SK-N-DZ (cell line): Measurements from ENCODE around the gene TPRX2.
"Not testable (repeated sequence)": the region's sequence is repeated elsewhere in the genome, so short reads cannot be mapped to it uniquely, and the experiment has no call there.

Experiments
- DNase-seq: peaks from one replicate; pipeline ENCODE4 v3.0.0-alpha.2; 2015; ENCODE audit warnings: low spot score

TPRX2 gene

DNA sequence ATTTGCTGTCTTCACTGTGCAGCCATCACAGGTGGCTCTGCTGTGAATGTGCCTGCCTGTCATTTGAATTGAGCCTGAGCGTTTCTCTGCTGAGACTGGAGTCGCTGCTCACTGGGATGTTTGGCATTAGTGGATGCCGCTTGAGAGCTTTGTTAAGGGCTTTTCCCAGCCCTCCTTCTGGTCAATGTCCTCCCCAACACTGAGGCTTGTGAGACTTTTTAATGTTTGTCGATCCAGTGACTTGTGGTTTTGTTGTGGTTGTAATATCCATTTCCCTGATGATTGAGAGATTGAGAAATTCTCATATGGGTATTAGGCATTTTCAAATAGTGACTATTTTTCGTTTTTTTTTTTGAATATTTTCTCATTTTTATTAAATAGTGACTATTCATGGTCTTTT lies 2.6 kb downstream of the TPRX2 start:
- DNase-seq = no peak

DNA sequence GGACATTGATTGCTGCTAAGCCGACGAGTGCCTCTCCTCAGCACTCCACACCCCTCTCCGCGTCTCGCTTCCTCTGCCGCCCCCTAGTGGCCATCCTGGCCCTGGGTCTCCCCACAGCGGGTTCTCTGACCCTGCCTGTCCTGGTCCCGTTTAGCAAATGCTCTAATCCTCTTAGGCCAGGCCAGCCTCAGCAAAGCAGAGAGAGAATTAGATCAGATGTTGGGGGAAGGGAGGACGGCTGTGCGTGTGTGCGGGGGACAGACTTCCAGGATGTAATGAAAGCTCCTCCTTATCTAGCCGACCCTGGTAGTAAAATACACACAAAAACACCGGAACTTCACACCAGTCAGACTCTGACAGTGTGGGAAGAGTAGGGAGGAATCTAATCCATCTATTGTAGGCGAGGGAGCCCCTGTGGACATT lies 4.5 kb downstream of the TPRX2 start:
- peak; percentile 66 for DNase-seq

DNA sequence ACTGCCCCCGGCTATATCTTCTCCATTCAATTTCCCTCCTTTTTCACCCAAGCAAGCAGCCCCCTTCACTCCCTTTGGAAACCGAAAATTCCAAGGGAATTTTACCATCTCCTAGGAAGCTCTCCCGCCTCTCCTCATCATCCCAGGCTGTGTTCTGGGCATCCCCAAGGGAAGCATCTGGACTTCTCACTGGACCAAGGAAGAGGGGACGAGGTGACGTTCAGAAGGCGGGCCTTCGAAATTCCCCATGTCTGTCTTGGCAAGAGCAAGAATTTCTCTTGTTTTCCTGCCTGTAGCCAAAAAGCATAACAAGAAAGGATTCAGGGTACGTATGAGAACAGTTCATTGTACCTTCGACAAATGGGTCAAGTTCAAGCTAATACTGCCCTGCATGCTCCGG lies 6.1 kb downstream of the TPRX2 start:
- DNase-seq = no peak

DNA sequence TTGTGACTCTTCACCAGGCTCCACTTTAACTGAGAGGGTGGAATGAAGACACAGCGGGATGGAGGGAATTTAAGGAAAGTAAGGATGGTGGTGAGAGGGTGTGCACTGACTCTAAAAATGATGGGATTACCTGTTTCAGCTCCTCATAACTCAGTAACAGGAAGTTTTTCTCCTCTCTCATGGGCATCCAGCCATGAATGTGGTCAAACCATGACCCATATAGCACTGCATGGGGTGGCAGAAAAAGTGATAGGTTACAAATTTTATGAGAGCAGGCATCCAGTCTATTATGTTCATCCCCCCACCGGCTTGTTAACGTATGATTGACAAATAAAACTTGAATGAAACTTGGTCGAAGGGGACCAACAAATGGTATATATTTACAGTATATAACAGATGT lies 19.9 kb downstream of the TPRX2 start:
- no peak for DNase-seq

DNA sequence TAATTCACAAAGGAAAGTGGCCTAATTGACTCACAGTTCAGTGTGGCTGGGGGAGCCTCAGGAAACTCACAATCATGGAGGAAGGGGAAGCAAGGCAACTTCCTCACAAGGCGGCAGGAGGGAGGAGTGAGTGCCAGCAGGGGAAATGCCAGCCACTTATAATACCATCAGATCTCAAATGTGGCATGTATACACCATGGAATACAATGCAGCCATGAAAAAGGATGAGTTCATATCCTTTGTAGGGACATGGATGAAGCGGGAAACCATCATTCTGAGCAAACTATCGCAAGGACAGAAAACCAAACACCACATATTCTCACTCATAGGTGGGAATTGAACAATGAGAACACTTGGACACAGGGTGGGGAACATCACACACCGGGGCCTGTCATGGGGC lies 20.4 kb downstream of the TPRX2 start:
- not testable (repeated sequence) for DNase-seq

DNA sequence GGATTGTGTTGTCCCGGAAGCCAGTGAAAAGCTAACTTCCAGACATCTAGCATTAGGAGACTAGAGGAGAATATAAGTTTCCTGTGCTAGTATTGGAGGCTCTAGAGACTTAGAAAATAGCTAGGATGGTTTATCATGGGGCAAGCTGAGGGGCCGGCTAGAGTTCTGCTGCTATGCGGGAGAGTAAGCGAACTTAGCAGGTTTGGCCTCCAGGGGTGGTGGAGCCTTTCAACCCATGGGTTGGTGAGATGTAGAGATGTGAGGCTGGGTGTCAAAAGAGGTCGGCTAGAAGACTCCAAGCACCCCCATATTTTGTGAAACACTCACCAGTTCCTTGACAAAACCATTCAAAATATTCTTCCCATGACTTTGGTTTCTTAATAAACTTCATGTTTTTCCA lies 22.7 kb downstream of the TPRX2 start:
- no peak for DNase-seq

DNA sequence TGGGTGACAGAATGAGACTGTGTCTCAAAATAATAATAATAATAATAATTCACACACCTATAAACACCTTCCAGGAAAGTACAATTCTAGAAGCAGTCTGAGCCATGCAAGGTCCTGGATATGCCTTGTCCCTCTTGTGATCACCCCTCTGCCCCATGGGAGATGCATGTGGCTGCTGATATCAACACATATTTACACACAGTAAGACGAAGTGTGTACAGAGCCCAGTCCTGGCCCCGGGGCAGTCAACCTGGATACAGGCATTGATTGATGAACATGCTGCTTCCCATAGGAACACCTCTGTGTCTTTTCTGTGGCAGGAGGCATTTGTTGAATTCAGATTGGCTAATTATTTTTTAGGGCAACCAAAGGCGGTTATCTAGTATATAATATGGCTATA lies 23.9 kb downstream of the TPRX2 start:
- DNase-seq = no peak

DNA sequence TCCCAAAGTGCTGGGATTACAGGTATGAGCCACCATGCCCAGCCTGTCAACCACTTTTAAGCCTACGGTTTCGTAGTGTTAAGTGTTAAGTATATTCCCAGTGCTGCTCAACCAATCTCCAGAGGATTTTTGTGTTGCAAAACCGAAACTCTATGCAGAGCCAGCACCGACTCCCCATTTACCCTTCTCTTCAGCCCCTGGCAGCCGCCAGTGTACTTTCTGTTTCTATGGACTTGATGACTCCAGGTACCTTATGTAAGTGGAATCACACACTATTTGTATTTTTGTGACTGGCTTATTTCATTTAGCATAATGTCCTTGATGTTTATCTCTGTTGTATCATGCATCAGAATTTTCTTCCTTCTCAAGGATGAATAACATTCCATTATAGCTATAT lies 26.0 kb downstream of the TPRX2 start:
- no peak for DNase-seq

DNA sequence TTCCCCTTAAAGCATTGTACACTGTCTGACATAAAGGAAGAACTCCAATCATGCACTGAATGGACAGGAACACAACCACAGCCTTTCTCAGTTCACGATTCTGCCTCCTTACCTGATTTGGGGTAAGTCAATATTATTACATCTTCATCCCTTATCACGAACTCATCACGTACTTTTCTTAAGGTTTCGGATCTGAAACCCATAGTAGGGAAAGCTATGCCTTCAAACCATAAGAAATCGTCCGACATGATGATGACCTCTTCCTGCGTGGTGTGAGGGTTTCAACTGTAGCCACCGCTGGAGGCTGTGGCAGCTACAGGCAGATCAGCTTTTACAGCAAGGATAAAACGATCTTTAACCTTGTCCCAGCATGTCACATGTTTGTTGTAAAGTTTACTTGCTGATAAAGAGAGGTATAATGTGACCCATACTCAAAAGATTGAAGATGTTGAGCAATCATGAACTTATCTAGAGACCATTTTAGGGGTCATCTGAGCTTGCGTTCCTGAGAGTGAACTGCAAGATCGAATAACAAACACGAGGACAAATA lies 27.1 kb downstream of the TPRX2 start, which contains the start of gene SULT2A1:
TSS of gene SULT2A1 (minus strand) at position 306 of the 550 bp plus-strand sequence. CDS start at position 248, 58 bp downstream.
- DNase-seq = no peak

DNA sequence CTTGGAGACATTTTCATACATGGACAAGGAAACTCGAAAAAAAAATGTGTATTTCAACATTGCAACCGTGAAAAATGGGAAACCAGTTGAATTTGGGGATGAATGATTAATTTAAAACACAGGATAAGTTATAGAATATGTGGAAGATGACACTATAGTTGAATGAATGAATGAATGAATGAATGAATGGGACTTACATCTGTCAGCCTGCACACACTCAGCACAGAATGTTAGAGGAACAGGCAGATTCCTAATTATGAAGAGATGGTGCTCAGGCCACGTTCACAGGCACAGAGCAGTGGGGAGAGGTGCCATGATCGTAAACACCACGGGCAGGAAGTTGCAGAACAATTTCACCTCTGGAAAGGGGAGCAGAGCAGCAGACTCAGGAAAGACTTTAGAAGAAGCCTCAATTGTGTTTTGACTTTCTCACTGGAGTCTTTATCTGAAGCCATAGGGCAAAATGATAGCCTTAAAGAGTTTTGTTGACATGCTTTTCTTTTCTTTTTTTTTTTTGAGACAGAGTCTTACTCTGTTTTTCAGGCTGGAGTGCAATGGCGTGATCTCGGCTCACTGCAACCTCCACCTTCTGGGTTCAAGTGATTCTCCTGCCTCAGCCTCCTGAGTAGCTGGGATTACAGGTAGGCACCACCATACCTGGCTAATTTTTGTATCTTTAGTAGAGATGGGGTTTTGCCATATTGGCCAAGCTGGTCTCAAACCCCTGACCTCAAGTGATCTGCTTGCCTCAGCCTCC lies 32.0 kb downstream of the TPRX2 start:
- no peak for DNase-seq

DNA sequence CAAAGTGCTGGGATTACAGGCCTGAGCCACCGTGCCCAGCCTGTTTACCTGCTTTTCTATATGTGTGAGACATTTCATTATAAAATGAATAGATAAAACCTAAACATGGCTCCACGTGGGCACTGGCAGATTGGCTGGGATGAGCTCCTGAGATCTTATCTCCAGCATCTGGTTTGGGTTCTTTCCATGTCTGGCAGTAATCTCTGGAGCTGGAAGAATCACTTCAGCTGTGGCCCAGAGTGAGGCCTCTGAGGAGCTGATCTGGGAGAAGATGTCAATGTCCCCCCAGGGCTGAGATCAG lies 32.5 kb downstream of the TPRX2 start:
- peak; percentile 7 for DNase-seq

DNA sequence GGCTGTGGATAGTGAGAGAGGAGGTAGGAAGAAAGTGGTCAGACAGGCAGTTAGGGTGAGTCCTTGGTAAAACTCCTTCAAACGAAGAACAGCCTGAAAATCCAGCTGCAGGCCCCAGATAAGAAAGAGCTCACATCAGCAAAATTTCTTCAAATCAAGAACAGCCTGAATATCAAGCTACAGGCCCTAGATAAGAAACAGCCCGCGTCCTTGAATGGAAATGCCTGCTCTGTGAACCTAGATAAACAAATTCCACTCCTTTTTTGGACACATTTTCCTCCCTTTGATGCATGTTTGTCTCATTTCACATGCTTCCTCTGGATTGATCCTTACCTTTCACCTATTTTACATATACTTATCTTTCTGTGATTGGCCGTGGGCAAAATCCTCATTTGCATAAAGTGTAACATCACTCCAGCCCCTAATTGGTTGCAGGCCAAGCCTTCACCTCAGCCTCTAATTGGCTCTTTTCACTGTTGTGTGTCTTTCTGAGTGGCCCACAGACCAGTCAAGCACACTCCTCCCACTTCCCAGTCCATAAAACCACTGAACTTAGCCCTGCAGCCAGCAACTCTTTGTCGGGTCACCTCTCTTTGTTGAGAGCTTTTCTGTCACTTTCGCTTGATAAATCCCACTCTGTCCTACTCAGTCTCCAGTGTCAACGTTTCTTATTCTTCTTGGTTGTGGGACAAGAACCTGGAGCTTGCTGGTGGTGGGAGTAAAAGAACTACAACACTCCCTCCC lies 33.1 kb downstream of the TPRX2 start:
- DNase-seq = no peak

DNA sequence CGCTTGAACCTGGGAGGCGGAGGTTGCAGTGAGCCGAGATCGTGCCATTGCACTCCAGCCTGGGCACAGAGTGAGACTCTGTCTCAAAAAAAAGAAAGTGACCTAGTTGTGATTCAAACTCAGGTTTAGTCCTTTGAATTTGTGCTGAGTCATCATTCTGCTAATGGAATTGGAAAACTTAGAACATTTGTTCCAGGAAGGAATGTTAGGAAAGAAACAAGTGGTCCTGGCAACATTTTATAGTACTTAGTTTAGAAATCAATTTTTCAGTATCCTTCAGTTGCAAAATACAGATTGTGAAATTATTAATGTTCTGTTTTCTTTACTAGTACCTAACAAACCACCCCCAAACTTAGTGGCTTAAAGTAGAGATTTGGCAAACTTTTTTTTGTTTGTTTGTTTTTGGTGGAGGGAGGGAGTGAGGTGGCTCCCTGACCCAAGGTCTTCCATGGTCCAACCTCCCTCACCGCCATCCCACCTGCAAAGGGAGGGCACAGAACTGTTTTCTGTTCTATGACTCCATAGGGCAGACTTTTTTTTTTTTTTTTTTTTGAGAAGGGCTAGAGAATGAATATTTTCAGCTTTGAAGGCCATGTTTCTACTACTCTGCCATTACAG lies 36.2 kb downstream of the TPRX2 start:
- DNase-seq = no peak

DNA sequence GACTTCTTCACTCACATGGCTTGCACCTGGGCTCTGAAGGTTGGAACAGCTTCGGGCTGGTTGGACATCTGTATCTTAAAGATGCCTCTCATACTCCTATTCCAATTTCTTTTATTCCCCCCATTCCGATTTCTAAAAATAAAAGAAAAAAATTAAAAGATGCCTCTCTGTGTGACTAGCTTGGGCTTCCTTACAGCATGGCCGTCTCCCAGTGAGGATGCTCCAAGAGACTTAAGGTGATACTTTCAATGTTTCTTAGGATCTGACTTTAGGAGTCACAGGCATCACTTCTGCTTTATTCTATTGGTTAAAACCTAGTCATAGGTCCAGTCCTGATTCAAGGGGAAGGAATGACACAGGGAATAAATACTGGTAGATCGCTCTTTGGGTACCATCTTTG lies 37.0 kb downstream of the TPRX2 start:
- no peak for DNase-seq

DNA sequence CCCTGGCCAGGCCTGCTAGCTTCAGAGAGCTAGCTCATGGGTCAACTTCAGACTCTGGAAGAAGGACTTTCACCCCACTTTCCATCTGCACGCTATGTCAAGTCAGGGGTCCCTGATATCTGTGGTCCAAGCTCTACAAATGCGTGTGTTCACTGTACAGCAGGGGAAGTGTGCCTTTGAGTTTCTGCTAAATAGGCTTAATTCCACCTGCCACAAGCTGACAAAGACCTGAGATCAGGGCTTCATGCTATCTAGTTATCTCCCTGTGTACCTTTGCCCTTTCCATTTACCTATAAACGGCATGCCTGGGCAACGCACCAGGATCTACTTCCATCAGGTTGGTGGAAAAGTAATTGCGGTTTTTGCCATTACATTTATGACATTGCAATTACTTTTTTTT lies 37.7 kb downstream of the TPRX2 start:
- no peak for DNase-seq

DNA sequence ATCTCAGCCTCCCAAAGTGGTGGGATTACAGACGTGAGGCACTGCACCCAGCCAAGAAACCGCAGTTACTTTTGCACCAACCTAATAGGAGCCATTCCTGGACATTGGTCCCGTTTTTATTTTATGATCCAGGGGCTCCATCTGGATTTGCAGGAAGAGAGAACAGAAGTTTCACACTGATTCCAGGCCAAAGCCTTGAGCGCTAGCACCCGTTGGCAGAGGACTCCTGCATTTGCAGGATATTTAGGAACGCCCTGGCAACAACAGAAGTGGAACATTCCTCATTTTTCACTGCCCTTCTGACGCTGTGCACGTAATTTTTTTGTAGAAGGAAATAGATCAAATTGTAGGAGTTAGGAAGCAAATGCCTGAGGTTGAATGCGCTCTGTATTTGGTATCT lies 38.8 kb downstream of the TPRX2 start:
- DNase-seq = no peak

DNA sequence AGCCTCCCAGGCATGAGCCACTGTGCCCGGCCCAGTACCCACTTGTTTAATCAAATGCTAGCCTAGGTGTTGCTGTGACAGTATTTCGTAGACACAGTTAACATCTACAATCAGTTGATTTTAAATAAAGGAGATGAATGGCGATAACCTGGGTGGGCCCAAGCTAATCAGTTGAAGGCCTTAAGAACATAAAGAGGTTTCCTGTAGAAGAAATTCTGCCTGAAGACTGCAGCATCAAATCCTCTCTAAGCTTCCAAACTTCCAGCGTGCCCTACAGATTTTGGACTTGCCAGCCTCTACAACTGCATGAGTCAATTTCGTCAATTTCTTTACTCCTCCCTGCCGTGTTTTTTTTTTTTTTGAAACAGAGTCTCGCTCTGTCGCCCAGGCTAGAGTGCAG lies 40.3 kb downstream of the TPRX2 start:
- DNase-seq = no peak

DNA sequence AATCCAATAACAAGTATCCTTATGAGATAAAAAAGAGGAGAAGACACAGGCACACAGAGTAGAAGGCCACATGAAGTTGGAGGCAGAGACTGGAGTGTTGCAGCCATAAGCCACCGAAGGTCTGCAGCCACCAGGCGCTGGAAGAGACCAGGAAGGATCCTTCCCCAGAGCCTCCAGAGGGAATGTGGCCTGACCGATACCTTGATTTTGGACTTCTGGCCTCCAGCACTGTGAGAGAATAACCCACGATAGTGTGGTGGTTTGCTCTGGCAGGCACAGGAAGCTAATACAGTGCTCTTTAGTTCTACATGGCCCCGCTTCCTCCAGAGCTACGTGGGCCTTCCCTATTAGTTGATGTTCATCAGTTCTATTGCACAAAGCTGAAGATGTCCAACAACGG lies 42.3 kb downstream of the TPRX2 start:
- no peak for DNase-seq

DNA sequence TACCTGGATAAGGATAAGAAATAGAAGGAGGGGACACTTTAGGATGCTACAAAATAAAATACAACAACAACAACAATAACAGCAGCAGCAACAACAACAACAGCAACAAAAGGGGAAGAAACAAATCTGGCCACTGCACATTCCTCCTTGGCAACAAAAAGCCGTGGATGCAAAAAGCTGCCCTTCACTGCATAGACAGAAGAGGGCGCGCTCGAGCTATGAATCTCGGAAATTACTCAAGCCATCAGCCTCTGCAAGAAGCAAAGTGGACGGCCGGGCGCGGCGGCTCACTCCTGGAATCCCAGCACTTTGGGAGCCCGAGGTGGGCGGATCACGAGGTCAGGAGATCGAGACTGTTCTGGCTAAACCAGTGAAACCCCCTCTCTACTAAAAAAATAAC lies 50.3 kb downstream of the TPRX2 start:
- DNase-seq = not testable (repeated sequence)

DNA sequence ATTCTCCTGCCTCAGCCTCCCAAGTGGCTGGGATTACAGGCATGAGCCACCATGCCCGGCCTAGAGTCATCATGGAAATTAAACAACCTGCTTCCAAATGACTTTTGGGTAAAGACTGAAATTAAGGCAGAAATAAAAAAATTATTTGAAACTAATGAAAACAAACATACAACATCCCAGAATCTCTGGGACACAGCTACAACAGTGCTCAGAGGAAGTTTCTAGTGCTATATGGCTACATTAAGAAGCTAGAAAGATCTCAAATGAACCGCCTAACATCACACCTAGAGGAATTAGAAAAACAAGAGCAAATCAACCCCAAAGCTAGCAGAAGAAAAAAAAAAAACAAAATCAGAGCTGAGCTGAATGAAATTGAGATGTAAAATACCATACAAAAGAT lies 51.2 kb downstream of the TPRX2 start:
- not testable (repeated sequence) for DNase-seq
